NCI-H1417 treated with DMSO at 0.1 percent for 48 hours (cell line): ENCODE data around the gene ASIC2.

Experiments
- DNase-seq: peaks from one replicate; lab custom pipeline; 2025; lab: John Stamatoyannopoulos, UW

Gene ASIC2

DNA sequence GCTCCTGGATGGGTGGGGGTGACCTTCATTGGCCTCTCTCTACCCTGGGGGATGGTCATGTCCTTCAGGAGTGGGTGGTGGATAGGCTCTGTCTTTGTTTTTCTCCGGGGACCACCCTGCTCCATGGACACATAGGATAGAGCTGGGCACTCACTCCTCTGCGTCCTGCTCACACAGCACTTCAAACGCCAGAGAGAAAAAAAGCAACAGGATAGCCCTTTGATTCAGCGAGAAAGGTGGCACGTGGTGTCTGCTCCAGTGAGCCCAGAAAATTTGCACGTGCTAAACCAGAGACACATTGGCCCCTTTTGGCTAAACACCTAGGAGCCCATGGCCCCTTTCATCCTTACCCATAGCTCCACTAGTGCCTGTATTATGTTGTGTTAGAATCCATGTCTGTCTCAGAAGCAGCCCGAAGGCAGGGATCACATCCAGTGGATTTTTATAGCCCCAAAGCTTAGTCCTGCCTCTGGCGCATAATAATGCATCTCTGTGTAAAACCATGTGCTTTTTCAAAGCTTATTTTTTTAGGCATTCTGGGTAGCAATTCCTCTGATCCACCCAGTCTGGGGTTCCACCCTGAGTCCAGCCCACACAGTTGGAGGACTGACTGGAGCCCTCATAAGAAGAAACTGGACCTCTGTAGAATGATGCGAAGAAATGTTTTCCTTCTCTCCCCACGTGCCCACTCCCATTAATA lies 90.1 kb downstream of the ASIC2 start:
- DNase-seq = no peak

- DNase-seq = no peak
Measured at GRCh38 chr17:33202021-33202420, 91.1 kb downstream of the ASIC2 start.

DNA sequence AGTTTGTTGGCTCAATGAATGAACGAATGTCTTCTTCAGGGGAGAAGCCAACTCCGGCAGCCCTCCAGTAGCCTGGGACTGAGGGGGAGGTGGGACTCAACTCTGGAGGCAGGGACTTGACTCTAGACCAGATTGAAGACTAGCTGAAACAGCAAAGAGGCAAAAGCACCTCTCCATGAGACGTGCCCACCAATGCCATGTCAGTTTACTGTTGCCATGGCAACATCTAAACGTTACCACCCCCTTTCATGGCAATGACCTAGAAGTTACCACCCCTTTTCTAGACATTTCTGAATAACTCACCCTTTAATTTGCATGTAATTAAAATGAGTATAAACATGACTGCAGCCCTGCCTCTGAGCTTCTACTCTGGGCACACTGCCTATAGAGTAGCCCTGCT lies 91.8 kb downstream of the ASIC2 start:
- DNase-seq = no peak

- no peak for DNase-seq
Measured at GRCh38 chr17:33200587-33200986, 92.5 kb downstream of the ASIC2 start.

- DNase-seq = no peak
Measured at GRCh38 chr17:33199571-33200510, 93.3 kb downstream of the ASIC2 start.

- DNase-seq = no peak
Measured at GRCh38 chr17:33198954-33199353, 94.1 kb downstream of the ASIC2 start.

- DNase-seq = no peak
Measured at GRCh38 chr17:33197342-33197741, 95.8 kb downstream of the ASIC2 start.

- DNase-seq = no peak
Measured at GRCh38 chr17:33196883-33197282, 96.2 kb downstream of the ASIC2 start.

DNA sequence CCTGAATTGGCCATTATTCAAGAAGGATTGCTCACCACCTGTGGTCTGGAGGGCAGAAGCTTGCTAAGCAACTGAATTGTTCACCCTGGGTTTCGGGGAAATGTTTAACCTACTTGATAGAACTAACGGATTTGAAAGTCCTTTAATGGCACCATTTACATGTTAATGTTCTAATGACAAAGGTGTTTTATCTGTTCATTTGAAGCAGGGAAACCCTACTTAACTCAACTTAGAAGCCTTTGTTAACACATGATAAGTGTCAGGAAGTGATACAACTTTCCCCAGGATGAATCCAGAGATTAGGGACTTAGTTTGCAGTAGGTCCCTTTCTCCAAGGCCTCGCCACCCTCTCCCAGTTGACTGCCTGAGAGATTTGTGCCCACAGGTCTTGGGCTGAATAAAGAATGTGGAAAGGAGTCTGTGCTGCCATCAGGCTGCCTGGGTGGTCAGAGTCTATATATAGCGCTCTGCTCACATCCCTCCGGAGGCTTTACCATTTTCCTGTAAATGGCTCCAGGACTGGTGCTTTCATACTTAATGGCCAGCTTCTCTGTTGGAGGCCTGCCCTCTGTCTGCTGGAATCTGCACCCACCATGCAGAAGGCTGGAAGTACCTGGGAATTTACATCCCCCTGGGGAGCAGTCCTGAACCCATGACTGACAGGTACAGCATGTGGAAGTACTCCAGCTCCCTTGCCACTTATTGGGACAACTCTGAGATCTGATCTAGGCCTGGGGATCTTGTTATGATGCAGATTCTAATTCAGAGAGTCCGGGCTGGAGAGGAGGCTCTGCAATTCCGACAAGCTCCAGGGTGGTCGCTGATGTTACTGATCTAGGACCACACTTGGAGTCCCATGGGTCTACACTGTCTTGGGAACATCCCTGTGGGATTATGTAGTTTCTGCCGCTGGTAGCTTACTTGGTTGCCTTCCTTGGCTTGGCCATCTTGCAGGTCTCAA lies 99.9 kb downstream of the ASIC2 start:
- no peak for DNase-seq

DNA sequence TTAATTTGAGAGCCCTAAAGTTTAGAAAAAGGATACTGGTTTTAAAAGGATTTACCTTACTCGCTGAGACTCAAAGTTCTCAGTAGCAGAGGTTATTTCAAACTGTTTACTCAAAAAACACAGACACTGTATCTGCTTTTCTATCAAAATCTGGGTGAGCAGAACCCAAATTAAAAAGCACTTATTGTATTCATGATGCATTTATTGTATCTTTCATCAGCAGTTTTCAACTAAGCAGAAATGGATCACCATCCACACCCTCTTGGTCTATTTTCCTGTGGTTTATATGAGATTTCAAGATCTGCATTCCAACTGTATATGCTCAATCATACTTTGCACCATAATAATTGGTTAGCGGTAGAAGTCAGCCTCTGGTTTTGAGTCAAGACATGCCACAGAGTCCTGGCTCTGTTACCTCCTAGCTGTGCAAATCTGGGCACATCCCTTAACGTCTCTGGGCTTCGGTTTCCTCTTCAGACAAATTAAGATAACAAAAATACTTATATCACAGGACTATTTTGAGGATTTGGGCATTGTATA lies 109.5 kb downstream of the ASIC2 start:
- no peak for DNase-seq

DNA sequence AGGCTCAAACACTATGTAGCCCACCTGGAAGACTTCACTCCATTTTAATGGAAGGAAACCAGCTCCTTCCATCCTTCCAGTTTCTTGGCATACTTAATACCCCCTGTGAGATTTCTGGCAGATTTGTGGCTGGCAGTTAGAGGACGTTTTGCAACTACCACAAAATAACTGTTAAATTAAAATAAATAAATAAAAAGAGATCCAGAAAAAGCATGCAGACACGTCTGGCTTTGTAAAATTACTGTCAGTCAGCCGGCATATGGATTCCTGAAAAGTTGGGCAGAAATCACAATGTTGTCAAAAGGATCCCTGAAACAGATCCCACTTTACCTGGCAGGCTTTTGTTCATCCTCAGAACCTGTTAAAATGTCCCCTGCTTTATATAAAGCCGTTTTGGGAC lies 113.9 kb downstream of the ASIC2 start:
- DNase-seq = no peak

GRCh38 chr17:33178681-33179080 lies 114.4 kb downstream of the ASIC2 start:
- DNase-seq = no peak

DNA sequence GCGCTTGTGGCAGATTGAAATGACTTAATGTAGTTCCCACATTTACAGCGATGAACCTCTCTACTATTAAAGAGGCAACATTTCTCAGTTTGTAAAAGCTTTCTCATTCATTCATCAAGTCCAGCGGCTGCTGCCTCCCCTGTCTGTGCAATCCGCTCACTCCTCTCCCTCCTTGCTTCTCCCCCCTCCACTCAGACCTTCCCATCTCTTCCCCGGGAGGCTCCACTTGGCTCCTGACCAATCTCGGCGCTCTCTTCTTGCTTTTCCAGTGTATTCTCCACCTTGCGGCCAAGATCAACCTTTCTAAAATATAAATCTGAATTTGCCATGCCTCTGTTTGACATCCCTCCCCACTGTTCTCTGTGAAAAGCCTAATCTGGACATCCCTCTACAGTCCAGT lies 117.5 kb downstream of the ASIC2 start:
- no peak for DNase-seq

- no peak for DNase-seq
Measured at GRCh38 chr17:33171931-33172330, 121.2 kb downstream of the ASIC2 start.

GRCh38 chr17:33169580-33170285 lies 123.4 kb downstream of the ASIC2 start:
- DNase-seq = no peak

GRCh38 chr17:33167736-33168135 lies 125.4 kb downstream of the ASIC2 start:
- DNase-seq = no peak

- no peak for DNase-seq
Measured at GRCh38 chr17:33166472-33166871, 126.6 kb downstream of the ASIC2 start.

GRCh38 chr17:33164169-33164881 lies 128.8 kb downstream of the ASIC2 start:
- DNase-seq = no peak

DNA sequence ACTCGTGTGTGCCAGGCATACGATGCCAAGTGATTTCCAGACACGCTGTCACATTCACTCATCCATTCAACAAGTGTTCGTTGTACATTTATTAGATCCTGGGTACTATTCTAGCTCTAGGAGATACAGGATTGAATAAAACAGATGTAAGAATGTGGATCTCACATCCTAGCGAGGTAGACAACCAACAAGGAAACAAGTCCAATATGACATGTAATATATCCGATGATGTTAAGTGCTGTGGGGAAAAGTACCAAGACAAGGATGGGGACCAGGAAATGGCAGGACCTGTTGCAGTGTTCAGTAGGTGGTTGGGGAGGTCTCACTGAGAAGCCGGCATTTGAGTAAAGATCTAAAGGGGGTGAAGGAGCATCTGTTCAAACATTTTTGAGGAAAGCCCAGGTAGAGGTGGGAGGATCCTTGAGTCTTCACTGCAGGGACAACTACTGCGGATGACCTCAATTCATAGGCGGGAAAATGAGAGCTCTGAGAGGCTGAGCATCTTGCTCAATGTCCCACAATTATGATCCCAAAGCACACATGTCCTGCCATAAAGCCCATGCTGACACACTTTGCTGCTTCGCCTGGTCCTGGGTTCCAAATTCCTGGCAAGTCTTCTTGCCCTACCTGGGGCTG lies 129.4 kb downstream of the ASIC2 start:
- DNase-seq = no peak

- DNase-seq = no peak
Measured at GRCh38 chr17:33154869-33155455, 138.1 kb downstream of the ASIC2 start.
